KMS-11 (cell line): ENCODE results near the gene R3HDM1.

Source experiments
- H2AFZ ChIP-seq: fragments of 200-600 bp; sonication (generic); 2 replicates; pipeline ENCODE4 v1.6.1; 2016; ENCODE audit warnings: antibody characterized with exemption, mixed run types, low read depth
- H3K27ac ChIP-seq: fragments of 200-600 bp; sonication (generic); 2 replicates; pipeline ENCODE4 v1.6.1; 2016; ENCODE audit warnings: mild to moderate bottlenecking, mixed run types
- H3K27me3 ChIP-seq: fragments of 200-600 bp; sonication (generic); 2 replicates; pipeline ENCODE4 v1.6.1; 2017; ENCODE audit warnings: mild to moderate bottlenecking, low read depth, mixed run types, moderate library complexity; ENCODE audit not compliant: insufficient read depth
- H3K36me3 ChIP-seq: fragments of 200-600 bp; sonication (generic); 2 replicates; pipeline ENCODE4 v1.6.1; 2017; ENCODE audit warnings: mild to moderate bottlenecking, mixed run types; ENCODE audit not compliant: insufficient read depth
- H3K4me1 ChIP-seq: fragments of 200-600 bp; sonication (generic); 2 replicates; pipeline ENCODE4 v1.6.1; 2016; ENCODE audit warnings: mild to moderate bottlenecking, low read depth, mixed run types; ENCODE audit not compliant: poor library complexity, severe bottlenecking
- H3K4me2 ChIP-seq: fragments of 200-600 bp; sonication (generic); 2 replicates; pipeline ENCODE4 v1.7.0; 2016; ENCODE audit warnings: mild to moderate bottlenecking, mixed run types
- H3K4me3 ChIP-seq: fragments of 200-600 bp; sonication (generic); IDR thresholded peaks from 2 replicates; pipeline ENCODE4 v1.6.1; 2017; ENCODE audit warnings: low read depth, low read length, mixed read lengths; ENCODE audit not compliant: insufficient read depth
- H3K79me2 ChIP-seq: fragments of 200-600 bp; sonication (generic); 2 replicates; pipeline ENCODE4 v1.6.1; 2016; ENCODE audit warnings: low read depth, mixed run types; ENCODE audit not compliant: insufficient read depth
- H3K9ac ChIP-seq: fragments of 200-600 bp; sonication (generic); 2 replicates; pipeline ENCODE4 v1.6.1; 2016; ENCODE audit warnings: mild to moderate bottlenecking, mixed run types
- H4K20me1 ChIP-seq: fragments of 200-600 bp; sonication (generic); 2 replicates; pipeline ENCODE4 v1.6.1; 2016; ENCODE audit warnings: mild to moderate bottlenecking, mixed run types; ENCODE audit not compliant: insufficient read depth
- CTCF ChIP-seq: fragments of 200-600 bp; sonication (generic); conservative IDR thresholded peaks from 2 replicates; pipeline ENCODE4 v1.6.1; 2017; ENCODE audit warnings: low read depth, mild to moderate bottlenecking, antibody characterized with exemption, low read length, moderate library complexity, mixed read lengths

R3HDM1 gene

GRCh38 chr2:135745545-135745944, 214.3 kb downstream of the R3HDM1 start:
- Histone ChIP-seq H3K4me1 (peaks cover 9% of the 10 kb centered on the region), H2AFZ (no peak overlapping the region), H3K4me2 (no peak overlapping the region), H3K27ac (no peak overlapping the region), H3K9ac (no peak overlapping the region), H3K27me3 (no peaks in the 10 kb centered on the region), H4K20me1 (no peaks in the 10 kb centered on the region), H3K79me2 (peaks cover 52% of the 10 kb centered on the region), H3K36me3 (no peaks in the 10 kb centered on the region), H3K4me3 (no peak overlapping the region)
- no peak for TF ChIP-seq CTCF

GRCh38 chr2:135755573-135755972, 224.3 kb downstream of the R3HDM1 start:
- H4K20me1 ChIP-seq, result no peaks in the 10 kb centered on the region
- H3K36me3 ChIP-seq, result no peaks in the 10 kb centered on the region
- H3K4me3 ChIP-seq, result no peak overlapping the region
- H3K4me2 ChIP-seq, result no peak overlapping the region
- H2AFZ ChIP-seq, result no peak overlapping the region
- H3K79me2 ChIP-seq, result no peaks in the 10 kb centered on the region
- H3K27me3 ChIP-seq, result no peaks in the 10 kb centered on the region
- H3K27ac ChIP-seq, result no peak overlapping the region
- no peak for TF ChIP-seq CTCF
- no peaks in the 10 kb centered on the region for H3K4me1 ChIP-seq
- H3K9ac ChIP-seq, result no peak overlapping the region

GRCh38 chr2:135756692-135757091, 225.4 kb downstream of the R3HDM1 start:
- no peaks in the 10 kb centered on the region for H3K36me3 ChIP-seq
- H3K27ac ChIP-seq, result no peak overlapping the region
- H3K79me2 ChIP-seq, result no peaks in the 10 kb centered on the region
- H3K9ac ChIP-seq, result no peak overlapping the region
- H3K4me2 ChIP-seq, result no peak overlapping the region
- no peaks in the 10 kb centered on the region for H3K4me1 ChIP-seq
- TF ChIP-seq CTCF, result no peak
- H3K27me3 ChIP-seq, result no peaks in the 10 kb centered on the region
- no peaks in the 10 kb centered on the region for H4K20me1 ChIP-seq
- no peak overlapping the region for H2AFZ ChIP-seq
- no peak overlapping the region for H3K4me3 ChIP-seq

- no peaks in the 10 kb centered on the region for H3K27me3 ChIP-seq
- H4K20me1 ChIP-seq, result no peaks in the 10 kb centered on the region
- H3K79me2 ChIP-seq, result no peaks in the 10 kb centered on the region
- H3K4me1 ChIP-seq, result no peaks in the 10 kb centered on the region
- TF ChIP-seq CTCF, result no peak
- no peak overlapping the region for H2AFZ ChIP-seq
- H3K27ac ChIP-seq, result no peak overlapping the region
- H3K4me3 ChIP-seq, result no peak overlapping the region
- no peak overlapping the region for H3K9ac ChIP-seq
- H3K36me3 ChIP-seq, result no peaks in the 10 kb centered on the region
- no peak overlapping the region for H3K4me2 ChIP-seq
These were observed 230.7 kb downstream of the R3HDM1 start for GRCh38 chr2:135762022-135762421.

DNA sequence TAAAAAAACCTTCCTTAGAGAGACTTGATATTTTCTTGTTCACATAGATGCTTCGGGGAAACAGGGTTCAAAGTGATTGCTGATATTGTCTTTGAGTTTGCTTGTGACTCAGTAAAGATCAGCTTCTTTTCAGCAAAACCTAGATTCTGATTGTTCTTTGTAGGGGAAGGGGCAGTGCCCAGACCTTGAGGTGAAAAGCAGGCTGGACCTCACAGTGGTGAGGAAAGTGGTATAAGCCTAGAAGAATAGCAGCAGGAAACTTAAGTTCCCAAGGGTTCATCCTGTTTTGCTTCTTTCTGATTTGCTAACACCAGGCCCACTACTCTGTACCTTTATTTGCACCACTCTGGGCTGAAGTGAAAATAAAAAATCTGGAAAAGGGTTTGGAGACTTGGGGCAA, 231.2 kb downstream of the R3HDM1 start:
- Histone ChIP-seq H3K4me1 (no peaks in the 10 kb centered on the region), H3K4me2 (no peak overlapping the region), H3K27me3 (no peaks in the 10 kb centered on the region), H3K9ac (no peak overlapping the region), H3K4me3 (no peak overlapping the region), H3K36me3 (no peaks in the 10 kb centered on the region), H4K20me1 (no peaks in the 10 kb centered on the region), H3K79me2 (no peaks in the 10 kb centered on the region), H2AFZ (no peak overlapping the region), H3K27ac (no peak overlapping the region)
- TF ChIP-seq CTCF, result no peak
